NK-92 (cell line): Measurements from ENCODE around the gene PCDHGC4.

ENCODE experiments used
- DNase-seq: peaks from one replicate; lab custom pipeline; 2025; ENCODE audit not compliant: unreplicated experiment; lab: John Stamatoyannopoulos, UW

Gene PCDHGC4

DNA sequence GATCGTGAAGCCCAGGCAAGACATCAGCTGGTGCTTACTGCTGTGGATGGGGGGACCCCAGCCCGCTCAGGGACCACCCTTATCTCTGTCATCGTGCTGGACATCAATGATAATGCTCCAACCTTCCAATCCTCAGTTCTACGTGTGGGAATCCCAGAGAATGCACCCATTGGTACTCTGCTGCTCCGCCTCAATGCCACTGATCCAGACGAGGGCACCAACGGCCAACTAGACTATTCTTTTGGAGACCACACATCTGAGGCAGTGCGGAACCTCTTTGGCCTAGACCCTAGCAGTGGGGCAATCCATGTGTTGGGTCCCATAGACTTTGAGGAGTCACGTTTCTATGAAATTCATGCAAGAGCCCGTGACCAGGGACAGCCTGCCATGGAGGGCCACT is 5.0 kb downstream of the PCDHGC4 start:
- no peak for DNase-seq

- DNase-seq, result no peak
These were observed 5.4 kb downstream of the PCDHGC4 start for GRCh38 chr5:141490271-141490670.

- no peak for DNase-seq
These were observed 5.9 kb downstream of the PCDHGC4 start for GRCh38 chr5:141490771-141491170.

DNA sequence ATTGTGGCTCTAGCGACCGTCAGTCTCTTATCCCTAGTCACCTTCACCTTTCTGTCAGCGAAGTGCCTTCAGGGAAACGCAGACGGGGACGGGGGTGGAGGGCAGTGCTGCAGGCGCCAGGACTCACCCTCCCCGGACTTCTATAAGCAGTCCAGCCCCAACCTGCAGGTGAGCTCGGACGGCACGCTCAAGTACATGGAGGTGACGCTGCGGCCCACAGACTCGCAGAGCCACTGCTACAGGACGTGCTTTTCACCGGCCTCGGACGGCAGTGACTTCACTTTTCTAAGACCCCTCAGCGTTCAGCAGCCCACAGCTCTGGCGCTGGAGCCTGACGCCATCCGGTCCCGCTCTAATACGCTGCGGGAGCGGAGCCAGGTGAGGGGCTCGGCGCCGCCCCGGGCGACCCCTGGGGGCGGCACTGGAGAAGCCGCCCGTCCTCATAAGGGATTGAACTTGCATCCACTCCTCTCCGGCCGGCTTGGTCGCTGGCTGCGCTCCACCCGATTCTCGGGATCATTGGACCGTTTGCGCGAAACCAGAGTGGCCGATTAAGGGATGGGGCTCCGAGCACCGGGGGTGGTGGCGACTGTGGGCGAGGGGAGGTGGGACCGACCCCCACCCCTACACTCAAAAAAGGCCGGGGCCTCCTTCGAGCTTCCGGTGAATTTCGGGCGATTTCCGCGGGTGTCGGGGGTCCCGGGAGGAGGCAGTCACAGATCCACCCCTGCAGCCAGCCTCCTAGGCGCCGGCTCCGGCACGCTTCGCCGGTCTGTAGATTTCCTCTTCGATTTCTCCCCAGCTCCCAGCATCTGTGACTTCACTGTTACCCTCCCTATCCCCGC is 6.7 kb downstream of the PCDHGC4 start:
- no peak for DNase-seq

GRCh38 chr5:141492168-141492885 is 7.5 kb downstream of the PCDHGC4 start:
- no peak for DNase-seq

- DNase-seq, result no peak
These were observed 8.9 kb downstream of the PCDHGC4 start for GRCh38 chr5:141493500-141494422.

GRCh38 chr5:141494761-141495452 is 10.1 kb downstream of the PCDHGC4 start:
- no peak for DNase-seq

GRCh38 chr5:141495453-141495811 is 10.6 kb downstream of the PCDHGC4 start:
- DNase-seq, result no peak

DNA sequence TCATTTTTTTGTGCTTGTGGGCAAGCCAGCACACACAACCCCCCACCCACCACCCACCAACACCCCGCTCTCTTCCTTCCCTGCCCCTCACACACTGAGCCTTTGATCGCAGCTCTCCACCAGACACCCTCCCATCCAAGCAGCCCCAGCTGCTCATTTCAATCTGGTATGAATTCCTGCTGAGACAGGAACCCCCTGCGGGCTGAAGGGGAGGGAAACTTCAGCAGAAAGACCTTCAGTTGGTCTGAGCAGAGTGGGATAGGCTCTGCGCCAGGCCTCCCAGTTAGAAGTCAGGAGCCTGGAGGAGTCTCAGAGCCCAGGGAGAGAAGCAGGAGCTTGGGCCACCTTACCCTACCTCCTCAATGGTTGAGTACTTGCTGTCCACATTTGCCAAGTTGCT is 11.2 kb downstream of the PCDHGC4 start:
- DNase-seq, result no peak

DNA sequence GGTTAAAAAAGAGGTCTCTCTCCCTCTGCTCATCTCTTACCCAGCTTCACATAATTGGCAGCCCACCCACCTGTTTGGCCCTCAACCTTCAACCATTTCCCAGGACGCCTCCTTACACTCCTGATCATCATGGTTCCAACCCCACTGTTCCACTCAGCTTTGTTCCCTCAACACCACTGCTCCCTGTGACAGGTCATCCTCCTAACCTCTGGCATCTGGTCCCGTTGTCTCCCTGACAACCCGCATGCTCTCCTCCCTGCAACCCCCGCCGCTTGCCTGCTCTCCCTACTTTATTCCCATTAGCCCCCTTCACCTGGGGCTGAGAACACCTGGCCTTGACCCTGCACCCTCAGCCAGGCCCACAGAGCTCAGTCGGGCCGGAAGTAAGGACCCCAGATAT is 16.9 kb downstream of the PCDHGC4 start:
- DNase-seq, result no peak

DNA sequence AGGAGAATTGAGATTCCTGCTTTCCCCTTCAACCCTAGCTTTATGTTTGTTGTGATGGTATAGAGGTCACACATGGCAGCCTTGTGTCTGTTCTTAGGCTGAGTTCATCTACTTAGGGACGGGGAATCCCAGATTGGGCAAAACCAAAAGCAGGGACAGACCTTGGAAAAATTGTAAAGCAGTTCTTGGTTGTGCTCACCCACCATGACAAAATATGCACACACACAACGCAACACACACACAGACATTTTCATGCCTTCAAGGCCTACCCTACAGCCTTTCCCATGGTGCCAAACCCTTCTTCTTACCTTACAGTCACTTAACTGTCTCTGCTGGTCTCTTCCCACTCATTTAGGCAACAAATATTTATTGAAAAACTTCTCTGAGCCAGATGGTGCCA is 18.9 kb downstream of the PCDHGC4 start:
- no peak for DNase-seq

DNA sequence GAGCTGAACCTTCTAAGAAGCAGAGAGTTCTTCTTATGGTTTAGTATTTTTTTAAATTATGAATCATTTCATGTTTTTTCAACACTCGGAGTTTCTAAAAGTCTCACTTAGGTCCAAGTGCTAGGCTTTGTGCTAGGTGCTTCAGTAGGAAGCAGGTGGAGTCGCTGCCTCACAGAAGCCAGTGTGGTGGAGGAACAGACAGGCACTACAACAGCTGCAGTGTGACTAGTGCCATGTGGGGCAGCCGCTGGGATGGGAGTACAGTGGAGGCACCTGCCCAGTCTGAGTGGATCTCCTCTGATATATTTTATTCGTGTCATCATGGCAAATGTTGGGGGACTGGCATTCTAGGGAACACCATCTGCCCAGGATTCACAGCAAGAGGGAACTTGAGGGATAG is 19.4 kb downstream of the PCDHGC4 start:
- DNase-seq, result no peak

- DNase-seq, result no peak
These were observed 21.7 kb downstream of the PCDHGC4 start for GRCh38 chr5:141506381-141507155.

GRCh38 chr5:141507387-141508091 is 22.7 kb downstream of the PCDHGC4 start:
- no peak for DNase-seq

- DNase-seq, result no peak
These were observed 23.6 kb downstream of the PCDHGC4 start for GRCh38 chr5:141508440-141508797.

GRCh38 chr5:141508798-141509611 is 24.2 kb downstream of the PCDHGC4 start:
- DNase-seq, result no peak

DNA sequence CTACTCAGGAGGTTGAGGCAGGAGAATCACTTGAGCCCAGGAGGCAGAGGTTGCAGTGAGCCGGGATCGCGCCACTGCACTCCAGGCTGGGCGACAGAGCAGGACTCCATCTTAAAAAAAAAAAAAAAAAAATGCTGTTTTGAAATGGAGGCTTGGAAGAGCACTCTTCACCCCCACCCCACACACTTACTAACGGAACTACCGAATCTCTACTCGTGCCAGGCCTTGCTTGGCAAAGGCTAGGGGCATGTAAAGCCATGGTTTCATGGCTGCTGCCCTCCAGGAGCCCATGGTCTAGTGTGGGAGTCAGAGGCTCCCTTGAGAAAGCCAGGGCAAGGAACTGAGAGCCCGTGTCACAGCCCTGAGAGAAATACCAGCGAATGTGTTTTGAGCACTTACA is 25.3 kb downstream of the PCDHGC4 start:
- DNase-seq, result no peak

GRCh38 chr5:141510850-141511601 is 26.2 kb downstream of the PCDHGC4 start:
- DNase-seq, result no peak
